Epithelial cell of proximal tubule (primary cell): Measurements from ENCODE around the gene SRGAP2C. TPM values are rescaled to one million over a fixed set of nuclear protein-coding genes. Genes with fewer than 3 reads are reported as not detected.
"Not testable (repeated sequence)": the region's sequence is repeated elsewhere in the genome, so short reads cannot be mapped to it uniquely, and the experiment has no call there.

ENCODE experiments used
- DNase-seq: peaks from one replicate; pipeline ENCODE4 v3.0.0-alpha.2; 2011; ENCODE audit warnings: low read depth
- H3K4me3 ChIP-seq: 2 replicates; pipeline ENCODE4 v1.5.1; 2011; ENCODE audit warnings: low read depth, mild to moderate bottlenecking, low read length
- total RNA-seq: library from RNA; depleted of rRNA; stranded (reverse); fragments of >200 nt; gene quantifications from 2 replicates; pipeline ENCODE4 v1.2.3, GENCODE V29; 2015

The SRGAP2C gene
- total RNA-seq, 1 donor from 2014 or later, result 11.6 TPM

DNA sequence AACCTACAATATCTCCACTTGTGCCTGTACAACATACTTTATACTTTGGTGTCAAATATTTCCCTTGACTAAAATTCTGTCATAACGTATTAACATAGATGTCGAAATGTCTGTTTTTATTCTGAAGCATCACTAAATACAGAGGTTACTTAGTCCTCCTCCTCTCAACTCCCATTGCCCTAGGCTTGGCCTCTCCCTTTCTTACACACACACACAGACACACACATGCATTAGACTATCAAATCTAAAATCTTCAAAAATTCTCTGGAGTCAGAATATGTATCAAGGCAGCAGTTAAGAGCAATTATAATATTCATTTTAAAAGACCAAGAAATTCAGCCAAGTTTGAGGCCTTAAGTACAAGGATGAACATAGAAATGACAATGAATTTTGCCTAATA, 8.1 kb upstream of the SRGAP2C start:
- DNase-seq, H3K4me3 ChIP-seq: not testable (repeated sequence)

DNA sequence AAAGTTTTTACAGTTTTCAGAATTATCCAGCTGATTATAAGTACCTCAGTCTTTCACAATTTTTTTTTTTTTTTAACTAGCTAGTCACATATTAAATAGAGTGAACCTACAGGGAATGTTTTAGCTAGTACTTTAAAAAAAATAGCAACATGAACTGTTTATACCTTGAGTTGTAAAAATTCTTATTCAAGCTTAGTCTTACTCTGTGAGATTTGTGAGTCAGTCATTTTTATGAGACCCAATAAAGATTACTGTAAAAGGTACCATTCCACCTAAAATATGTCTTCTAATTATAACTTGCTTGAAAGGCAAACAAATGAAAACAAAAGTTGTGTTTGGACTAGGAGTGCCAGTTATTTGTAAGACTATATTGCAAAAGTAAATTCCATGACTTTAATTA, 6.6 kb upstream of the SRGAP2C start:
- H3K4me3 ChIP-seq, DNase-seq: not testable (repeated sequence)

DNA sequence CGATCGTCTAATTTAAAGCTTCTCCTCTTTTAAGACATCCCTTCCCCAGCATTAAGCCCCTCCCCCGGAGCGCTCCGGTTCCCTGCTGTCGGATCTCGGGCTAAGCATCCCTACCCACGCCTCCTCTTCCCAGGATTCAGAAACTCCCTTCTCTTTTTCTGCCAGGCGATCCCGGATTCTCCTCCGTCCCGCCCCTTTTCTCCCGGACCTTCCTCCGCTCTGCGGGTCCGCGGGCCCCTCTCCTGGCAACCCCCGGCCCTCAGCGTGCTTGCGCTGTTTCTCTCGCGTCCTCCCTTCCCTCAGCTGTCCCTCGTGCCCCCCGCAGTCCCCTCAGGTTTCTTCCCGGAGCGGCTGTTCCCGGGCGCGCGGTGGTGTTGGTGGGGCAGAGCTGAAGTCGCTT, 908 bp upstream of the SRGAP2C start:
- peak overlapping the region; percentile 53 for H3K4me3 ChIP-seq
- not testable (repeated sequence) for DNase-seq

DNA sequence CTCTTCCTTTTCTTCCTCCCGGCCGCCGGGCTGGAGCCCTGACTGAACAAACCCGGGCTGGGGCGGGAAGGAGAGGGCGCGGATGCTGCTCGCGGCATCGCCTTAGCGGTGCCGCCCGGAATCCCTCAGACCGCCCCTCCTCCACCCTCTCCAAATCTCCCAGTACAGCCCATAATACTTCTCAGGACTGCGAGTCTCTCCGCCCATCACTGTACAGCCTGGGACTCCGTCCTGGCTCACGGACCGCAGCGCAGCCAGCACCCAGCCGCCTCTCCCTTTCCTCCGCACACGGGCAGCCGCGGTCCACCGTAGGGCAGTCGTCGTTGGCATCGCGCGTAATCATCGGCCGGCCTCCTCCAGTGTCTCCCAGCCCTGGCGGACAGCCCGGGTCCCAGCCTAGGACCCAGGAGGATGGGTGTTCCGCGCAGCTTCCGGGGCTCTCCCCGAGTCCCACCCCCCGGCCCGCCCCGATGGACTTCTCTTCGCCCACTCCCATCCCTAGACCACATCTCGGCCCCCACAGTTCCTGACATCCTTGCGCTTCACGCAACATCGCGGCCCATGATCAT, 449 bp downstream of the SRGAP2C start:
- peak overlapping the region; percentile 50 for H3K4me3 ChIP-seq
- DNase-seq, result not testable (repeated sequence)

DNA sequence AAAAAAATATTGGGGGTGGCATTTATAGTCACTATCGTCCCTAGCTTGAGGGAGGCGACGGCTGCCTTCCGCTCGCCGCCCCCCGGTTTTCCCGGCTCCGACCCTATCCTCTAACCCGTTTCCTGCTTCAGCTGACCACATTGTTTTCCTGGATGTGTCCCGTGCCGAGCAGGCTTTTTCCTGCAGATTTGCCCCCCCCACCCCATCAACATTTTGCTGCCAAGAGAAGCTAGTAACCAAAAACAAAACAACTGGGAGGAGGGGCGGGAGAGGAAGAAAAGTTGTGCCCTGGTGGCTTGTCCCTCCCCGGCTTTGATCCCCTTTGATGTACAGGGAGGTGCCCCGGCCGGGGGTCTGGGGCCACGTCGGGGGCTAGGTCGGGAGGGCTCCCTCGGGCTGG, 1.4 kb downstream of the SRGAP2C start:
- peak overlapping the region; percentile 37 for H3K4me3 ChIP-seq

DNA sequence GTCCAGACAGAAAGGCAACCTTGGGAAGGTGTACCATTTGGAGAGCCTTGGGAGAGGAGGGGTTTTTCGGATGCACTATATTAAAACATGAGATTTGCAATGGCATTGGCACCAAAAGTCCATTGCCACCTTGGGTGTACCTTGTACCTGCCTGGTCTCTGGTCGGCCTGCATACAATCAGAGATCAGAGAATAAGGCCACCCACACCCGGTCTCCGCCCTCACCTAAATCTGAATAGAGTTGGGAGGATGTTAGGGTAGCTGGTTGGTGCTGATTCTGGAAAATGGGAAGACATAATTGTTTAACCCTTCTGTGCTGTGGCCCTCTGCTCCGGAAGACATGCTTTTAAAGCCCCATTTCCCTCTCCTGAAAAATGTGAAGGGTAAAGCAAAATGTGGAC, 3.1 kb downstream of the SRGAP2C start:
- peak overlapping the region; percentile 6 for H3K4me3 ChIP-seq
- DNase-seq, result not testable (repeated sequence)

More for the DNA sequence above, 1.4 kb downstream of the SRGAP2C start:
- DNase-seq, result not testable (repeated sequence)

DNA sequence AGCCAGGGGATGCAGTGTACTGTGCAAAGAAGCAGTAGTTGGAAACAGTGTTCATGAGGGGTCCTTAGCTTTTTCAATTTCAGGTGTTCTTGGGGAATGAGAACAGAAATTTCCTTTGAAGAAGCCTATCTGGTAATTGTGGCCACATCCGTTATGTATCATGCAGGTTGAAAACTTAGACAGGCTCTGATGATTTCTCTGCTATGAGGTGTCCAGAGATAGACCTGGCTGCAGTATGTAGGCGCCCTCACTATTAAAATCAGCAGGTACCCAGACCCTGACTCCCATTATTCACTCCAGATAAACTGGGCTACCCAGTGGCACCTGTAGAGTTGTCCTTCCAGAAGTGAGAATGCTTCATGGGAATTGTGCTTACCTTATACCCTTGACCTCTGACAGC, 7.7 kb downstream of the SRGAP2C start:
- DNase-seq, H3K4me3 ChIP-seq: not testable (repeated sequence)

DNA sequence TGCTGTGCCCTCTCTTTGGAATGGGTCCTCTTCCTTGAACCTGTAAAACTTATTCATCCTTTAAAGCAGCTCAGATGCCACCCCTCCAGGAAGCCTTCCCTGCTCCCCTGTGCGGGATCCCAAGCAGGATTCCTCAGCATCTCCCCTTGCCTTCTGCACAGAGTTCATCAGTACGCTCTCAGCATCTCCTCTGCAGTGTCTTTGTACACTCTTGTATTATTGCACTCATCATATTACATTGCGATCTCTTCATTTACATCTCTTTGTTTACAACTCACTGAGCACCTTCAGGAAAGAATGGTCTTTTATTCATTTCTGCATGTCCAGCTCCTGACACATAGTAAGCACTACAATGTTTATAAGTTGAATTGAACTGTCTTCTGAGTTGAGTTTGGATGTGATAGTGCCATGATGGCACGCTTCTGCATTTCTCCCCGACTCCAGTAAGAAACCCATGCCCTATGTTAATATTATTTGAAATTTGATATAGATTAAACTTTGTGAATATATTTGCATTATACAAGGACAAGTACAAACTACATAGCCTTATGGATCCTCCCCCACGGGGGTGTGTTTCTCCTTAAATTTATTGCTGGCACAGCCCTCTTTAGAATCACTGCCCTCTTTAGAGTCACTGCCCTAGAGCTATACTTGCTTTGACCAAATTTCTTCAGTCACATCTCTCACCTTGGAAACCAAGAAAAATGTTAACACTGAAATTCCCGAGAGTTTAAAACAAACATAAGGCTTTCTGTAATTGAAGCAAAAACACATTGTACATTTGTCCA, 12.5 kb downstream of the SRGAP2C start:
- not testable (repeated sequence) for DNase-seq, H3K4me3 ChIP-seq

DNA sequence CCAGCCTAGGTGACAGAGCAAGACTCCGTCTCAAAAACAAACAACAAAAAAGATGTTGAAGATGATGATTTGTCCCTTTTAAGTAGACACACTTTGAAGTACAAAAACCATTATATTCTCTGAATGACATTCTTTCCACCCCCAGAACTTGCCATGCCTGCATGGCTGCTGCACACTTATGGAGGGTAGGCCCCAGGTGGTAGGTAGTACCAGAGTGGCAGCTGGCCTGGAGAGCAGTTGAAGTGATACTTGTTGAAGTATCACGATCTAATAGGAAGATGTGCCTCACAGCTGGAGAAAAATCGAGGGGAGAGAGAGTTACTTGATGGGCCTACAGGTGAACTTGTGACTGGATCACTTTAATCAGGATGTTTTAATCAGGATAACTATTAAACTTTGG, 15.0 kb downstream of the SRGAP2C start:
- not testable (repeated sequence) for H3K4me3 ChIP-seq, DNase-seq

DNA sequence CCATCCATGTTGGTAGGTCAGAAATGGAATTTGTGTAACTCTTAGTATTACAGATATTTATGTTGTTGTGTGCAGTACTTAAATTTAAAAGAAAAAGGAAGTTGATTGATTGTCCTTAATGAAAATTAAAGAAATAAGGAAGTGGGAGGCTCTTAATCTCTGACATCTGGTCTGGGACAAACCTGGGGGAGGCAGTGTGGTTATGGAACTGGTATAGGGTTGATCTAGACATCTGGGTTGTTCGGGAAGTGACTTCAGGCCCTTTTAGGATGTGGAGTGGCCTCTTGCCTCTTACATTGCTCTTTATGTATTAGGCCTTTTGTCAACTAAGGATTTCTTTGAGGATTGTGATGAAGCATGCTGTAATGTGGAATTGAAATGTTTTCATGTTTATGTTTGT, 15.5 kb downstream of the SRGAP2C start:
- DNase-seq, H3K4me3 ChIP-seq: not testable (repeated sequence)

DNA sequence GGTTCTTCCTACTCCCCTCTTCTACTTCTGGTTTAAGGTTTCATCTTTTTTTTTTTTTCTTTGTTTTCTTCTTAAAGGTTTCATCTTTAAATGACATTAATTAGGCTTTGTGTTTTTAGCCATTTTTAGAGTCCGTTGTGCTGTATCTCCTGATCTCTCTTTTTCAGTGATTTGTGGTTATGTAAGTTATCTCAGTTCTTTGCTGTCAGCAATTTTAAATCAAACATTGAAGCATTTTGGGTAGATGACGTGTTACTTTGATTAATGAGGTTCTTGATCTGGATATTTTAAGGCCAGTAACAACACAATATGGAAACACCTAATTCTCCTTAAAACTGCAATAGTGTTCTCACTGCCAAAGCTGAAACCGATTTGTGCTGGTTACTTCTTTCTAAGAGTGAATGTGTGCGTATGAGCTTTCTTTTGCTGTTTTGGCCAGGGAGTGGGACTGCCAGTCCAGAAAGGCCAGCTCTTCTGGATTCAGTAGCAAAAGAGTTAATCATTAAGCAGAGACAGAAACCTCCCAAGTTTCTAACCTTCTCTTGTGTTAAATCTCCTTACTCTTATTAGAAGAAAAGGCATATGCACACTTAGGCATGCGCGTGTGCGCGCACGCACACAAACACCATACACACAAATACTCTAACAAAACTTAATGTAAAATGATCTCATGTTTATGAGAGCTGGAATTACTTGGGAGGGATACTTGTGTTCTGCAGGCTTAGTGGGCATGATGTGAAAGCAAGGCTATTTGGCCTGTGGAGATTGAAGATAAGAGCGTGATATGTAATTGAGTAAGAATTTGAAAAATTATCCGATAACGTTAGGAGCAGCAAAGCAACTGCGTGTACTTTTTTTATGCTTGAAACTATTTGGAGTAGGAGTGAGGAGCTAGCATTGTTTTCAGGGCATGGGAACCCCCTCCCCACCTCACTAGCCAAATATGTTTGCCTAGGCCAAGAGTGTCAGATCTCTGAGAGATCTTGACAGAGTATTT, 16.5 kb downstream of the SRGAP2C start:
- DNase-seq, result peak; percentile 6
- H3K4me3 ChIP-seq, result not testable (repeated sequence)

DNA sequence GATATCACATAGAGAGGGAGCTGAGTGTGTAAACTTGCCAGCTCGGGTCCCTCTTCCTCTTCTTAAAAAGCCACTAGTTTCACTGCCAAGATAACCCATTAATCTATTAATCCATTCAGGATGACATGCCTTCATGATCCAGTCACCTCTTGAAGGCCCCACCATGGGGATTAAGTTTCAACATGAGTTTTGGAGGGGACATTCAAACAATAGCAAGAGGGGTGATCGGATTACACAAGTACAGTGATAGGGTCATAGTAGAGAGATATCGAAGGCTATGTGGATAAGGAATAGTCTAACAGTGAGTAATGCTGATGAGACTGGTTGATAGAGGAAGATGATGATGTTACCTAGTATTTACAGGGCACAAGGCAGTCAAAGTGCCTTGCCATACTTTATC, 18.2 kb downstream of the SRGAP2C start:
- DNase-seq, H3K4me3 ChIP-seq: not testable (repeated sequence)

DNA sequence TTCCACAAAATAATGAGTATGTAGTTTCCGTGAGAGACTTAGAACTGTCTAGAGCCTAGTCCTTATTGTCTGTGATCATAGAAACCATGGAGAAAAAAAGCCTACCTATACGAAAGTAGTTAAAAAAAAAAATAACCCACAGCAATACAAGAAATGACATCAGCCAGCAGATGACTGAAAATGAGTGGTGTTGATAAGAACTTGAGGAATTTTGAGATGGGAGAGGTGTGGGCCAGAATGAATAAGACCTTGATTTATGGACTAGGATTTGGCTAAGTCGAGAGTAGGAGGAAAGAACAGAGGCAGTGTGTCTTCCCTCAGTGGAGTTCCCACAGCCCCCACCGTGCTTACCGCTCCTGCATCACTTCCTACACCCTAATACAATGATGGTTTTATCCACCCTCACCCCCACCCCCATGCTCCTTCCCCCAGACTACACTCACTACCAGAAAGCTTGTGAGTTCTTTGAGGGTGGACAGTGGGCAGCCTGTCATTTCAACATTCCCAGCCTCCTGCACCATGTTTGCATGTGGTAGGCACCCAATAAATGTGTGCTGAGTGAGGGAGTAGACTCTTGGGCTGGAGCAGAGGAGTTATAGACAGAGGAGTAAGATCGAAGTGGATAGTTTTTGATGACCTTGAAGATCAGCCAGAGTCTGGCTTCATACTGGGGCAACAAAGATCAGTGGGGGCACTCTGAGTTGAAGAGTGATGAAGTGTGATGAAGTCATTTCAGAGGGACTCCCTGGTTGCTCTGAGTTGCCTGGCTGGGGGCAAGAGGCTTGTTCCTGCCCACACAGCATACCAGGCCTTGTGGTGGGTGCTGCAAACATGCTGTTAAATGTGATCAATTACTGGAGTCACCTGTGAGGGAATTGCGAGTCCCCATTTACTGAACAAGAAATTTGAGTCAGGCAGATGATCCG, 21.3 kb downstream of the SRGAP2C start:
- not testable (repeated sequence) for H3K4me3 ChIP-seq, DNase-seq

DNA sequence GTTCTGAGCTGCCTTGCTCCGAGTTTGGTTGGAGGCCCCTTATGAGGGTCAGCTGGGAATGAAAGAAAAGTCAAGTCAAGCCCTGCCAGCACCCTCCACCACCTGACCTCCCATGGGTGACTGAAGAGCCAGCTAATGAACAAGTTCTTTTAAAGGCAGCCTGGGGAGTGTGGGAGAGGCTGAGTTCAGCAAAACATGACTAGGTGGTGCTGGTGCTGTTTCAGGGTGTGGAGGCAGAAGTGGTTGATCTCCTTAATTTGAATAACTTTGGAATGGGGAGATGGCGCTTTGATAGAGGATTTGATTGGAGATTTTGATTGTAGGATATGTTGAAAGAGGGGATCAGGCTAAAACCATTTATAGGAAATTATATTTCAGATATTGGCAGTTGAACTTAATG, 22.6 kb downstream of the SRGAP2C start:
- DNase-seq, H3K4me3 ChIP-seq: not testable (repeated sequence)

DNA sequence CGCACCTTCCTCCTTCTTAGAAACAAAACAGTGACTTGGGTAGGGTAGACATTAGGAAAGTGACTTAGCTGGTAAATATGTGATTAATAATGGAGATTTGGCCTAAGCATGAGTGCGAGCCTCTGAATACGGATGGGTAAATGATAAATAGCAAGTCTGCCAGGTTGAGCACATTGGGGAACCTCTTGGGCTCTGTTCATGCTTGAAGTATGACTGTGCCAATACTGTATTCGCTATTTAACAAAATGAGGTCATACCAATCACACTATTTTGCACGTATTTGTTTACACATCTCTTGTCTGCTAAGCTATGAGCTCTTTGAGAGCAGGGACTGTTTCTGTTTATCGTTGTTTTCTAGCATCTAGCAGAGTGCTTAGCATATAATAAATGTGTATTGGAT, 23.6 kb downstream of the SRGAP2C start:
- not testable (repeated sequence) for DNase-seq, H3K4me3 ChIP-seq

DNA sequence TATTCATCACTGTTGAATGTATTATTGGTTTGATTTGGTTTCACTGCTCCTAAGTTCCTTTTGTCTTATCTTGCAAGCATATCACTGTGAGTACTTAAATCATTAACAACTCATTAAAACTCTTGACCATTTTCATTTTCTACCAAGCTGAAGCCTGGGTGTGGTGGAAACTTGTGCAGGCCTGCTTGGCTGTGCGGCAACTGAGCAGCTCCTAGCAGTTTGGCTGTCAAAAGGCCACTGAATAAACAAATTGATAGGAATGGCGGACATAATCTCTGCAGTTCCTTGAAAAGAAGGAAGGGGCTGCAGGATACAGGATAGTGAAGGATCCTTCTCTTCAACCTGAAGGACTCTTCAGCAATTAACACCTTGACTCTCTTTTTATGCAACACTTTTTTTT, 26.0 kb downstream of the SRGAP2C start:
- DNase-seq, result not testable (repeated sequence)

DNA sequence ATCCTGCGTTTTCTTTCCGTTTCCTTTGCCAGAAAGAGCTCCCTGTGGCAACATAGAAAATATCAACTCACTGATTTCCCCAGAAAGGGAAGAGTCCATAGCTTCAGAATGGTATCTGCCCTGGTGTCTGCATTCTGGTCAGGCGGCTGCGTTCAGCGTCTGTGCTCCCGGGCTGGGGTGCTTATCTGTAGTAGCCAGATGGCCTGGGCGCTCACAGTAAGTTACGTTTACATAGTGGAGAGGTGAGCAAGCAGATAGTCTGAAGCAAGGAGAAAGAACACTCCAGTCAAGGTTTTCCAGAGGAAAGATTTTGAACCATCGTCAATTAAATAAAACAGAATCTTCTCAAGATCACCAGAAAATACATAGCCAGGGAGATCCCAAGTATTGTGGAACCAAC, 28.7 kb downstream of the SRGAP2C start:
- not testable (repeated sequence) for H3K4me3 ChIP-seq, DNase-seq

More for the DNA sequence above, 26.0 kb downstream of the SRGAP2C start:
- not testable (repeated sequence) for H3K4me3 ChIP-seq

DNA sequence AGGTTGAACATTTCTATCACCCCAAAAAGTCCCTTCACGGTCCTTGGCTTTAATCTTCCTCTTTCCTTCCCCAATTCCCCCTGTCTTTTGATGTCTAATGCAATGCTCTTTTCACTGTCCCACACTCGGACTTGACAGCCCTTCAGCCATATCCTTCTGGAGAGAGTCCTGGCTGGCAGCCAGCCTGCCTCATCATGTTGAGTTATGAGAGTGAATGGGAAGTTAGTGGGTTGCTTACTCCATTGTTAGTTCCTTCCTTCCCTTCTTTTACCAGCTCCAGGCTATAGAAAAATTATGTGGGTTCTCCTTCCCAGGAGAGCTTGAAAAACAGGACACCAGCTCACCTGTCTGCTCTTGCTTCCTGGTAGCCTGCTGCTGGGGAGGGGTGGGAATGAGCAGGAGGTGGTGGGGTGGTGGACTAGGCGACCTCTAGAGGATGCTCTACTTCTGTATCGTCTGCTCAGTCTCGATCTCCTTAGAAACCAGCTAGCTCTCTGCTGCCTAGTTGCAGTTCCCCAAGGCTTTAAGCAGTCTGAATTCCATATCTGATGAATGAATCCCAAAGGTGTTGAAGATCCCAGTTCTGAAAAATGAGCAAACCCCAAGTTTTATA, 29.9 kb downstream of the SRGAP2C start:
- DNase-seq, H3K4me3 ChIP-seq: not testable (repeated sequence)
